HG03025 (cell line): ENCODE results near the gene COL8A2.
A peak's percentile ranks its signal among the peaks of the same experiment; 100 is the strongest.

Experiments
- ATAC-seq: cut with Tn5 transposase; IDR thresholded peaks from one replicate; pipeline ENCODE4 v1.9.1; 2021; ENCODE audit warnings: mild to moderate bottlenecking, moderate library complexity; ENCODE audit not compliant: unreplicated experiment, low FRiP score

Gene COL8A2

DNA sequence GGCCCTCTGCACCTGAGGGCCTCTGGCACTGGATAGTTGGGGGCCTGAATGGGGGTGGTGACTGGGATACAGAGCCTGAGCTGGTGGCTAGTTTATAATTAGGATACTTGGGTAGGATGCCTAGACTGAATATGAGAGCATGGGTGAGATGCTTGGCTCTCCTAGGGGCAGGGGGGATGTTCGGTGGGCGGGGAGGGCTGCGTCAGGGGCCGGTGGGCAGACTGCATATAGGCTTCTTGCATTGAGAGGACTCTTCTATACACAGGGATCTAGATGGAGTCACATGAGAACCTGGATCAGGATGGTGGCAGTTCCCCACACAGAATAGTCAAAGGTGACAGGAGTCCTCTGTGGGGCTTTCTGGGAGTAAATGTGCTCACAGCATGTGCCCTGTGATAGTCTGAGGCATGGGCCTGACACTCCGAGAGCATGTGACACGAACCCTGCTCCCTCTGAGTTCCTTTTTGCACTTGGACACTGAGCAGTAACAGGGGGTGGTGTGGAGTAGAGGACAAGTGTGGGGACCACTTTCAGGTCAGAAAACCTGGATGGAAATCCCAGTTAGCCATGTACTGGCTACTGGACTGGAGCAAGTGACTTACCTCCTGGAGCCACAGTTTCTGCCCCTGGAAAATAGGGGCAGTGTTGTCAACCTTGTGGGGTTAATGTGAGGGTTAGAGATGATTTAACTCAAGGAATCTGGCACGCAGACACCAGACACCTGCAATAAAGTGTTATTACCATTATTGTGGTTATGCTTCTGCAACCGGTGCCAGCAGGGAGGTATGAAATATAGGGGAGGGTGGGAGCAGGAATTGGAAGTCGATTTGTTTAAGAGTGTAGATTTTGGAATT is 33.2 kb upstream of the COL8A2 start:
- no peak for ATAC-seq

DNA sequence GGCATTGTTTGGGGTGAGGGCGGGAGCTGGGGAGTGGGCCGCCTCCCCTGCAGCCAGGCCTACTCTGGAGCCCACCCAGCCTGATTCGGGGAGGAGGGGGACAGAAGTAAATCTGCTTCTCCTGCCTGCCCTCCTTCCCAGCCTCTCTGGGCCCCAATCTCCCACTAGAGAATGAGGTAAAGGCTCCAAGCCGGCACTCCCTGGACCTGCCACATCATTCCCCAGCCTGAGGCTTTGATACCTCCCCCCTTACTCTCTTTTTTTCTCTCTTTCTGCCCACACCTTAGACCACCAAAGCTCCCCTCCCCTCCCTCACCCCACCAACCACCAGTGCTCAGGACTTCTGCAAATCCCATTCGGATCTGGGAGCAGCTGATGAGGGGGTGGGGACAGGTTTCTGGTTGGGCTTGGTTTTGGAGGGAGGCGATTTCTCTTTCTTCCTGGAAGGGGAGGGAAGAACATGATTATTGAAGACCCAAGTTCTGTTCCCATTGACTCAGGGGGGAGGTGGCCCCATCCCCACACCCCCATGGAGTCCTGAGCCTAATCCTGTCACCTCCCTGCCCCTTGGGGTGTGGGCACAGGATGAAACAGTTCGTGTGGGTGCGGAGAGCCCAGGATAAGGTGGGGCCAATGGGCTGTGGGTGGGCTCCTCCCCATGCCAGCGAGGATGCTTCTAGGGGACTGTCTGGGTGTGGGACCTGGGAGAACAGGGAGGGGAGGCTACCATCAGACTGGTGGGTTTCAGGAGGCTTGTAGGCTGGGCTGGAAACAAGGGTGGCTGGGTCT is 32.3 kb upstream of the COL8A2 start:
- no peak for ATAC-seq

DNA sequence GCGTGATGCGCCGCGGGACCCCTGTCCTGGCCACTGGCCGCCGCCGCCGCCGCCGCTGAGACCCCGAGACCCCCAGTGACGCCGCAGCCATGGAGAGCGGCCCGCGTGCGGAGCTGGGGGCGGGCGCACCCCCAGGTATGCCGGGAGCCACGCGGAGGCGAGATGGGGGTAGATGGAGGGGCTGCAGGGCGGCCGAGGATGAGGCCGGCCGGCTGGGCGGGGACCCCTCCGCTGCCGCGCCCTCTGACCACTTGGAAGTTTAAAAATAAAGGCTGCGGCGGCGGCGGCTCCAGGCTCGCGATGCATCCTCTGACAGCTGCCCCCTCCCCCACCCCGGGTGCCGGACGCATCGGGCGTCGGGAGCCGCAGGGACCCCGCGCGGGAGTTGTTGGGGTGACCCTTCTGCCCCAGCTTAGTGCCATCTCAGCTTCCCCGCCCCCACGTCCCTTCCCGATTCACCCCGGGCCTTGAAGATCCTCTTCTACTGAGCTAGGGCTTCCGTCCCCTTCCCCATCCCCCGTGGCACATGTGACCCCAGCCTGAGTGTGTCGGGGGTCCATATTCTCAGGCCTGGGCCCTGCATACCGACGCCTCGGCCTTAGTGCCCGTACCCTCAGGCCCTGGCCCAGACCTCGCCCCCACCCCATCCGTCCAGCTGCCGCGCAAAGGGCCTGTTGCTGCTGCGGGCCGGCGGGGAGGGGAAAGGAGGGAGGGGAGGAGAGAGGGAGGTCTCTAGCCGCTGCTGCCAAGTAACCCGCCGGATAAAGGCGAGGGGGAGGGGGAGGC is 31.5 kb upstream of the COL8A2 start:
- no peak for ATAC-seq

DNA sequence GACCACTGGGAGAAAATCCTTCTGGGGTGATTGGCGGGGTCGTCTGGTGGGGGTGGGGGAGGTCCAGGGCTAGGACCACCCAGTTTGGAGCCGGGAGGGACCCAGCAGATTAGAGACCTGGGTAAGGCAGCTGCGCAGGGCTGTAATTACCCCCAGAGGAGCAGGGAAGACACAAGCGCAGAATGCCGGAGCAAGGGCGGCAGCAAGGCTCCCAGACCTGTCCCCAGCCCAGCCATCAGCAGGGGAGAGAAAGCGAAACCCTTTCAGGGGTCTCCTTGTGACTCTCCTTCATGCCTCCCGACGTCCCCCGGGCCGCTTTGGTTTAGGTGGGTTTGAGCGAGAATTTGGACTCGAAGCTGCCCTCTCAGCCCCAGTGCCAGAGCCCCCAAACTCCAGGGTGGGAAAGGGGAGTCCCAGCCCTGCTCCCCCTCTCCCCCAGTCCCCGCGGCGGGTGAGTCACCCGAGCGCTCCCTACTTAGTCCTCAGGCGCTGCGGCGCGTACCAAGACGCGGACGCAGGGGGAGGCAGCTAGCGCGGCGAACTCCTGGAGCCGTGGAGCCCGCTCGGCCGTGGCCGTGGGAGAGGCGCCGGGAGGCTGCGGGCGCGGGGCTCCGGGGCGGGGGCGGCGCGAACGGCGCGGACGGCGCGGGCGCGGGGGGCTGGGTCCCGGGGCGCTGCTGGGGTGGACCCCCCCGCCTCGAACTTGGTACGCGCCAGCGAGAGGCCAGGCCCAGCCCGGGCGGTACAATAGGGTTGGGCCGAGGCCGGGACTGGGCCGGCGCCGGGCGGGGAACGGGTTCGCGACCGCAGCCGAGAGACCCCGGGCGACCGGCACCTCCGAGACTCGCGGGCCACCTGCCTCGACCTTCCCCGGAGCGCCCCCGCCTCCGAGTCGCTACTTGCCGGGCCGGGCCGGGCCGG is 30.6 kb upstream of the COL8A2 start, which contains the start of gene MAP7D1:
TSS of gene MAP7D1 (plus strand) at position 753 of the 921 bp plus-strand sequence. CDS start 258 bp downstream, outside the sequence.
- no peak for ATAC-seq

DNA sequence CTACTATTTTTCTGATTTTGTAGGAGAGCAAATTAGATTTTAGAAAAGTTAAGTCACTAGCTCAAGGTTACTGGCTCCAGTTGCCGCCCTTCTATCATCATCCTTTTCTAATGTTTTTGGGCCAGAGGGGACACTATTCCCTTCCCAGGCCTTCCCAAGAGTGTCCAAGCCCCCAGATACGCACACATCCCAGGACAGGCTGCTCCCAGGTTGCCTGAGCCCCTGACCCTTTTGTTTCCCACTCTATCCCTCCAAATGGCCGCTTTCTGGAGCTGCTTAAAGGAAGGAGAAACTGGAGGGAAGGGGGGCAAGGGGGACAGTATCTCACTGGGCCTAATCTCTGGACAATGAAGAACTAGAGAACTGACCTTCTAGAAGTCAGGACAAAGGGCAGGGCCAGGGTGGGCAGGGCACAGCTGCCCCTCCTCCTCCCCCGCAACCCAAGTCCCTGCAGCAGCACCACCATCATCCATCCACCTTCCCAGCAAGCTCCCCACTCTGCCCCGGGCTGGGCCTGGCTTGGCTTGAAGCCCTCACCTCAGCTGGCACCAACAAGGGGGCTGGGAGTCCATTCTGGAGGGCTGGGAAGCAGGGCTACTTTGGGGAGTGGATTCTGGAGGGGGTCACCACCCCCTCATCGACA is 29.9 kb upstream of the COL8A2 start:
- no peak for ATAC-seq

DNA sequence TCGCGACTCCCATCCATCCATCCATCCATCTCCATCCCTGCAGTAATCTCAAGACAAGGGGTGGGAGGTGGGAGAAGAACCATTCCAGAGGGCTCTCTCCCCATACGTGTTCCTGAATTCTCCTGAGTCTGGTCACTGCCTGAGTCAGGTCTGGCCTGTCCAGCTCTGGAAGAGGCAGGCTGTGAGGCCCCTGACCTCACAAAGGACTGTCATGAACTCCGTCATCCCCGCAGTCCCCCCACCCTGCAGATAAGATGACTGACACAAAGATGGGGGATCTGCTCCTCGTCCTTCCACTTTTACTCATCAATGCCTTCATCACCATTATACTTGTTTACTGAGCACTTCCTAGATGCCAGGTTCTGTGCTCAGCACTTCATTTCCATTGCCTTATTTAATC is 29.3 kb upstream of the COL8A2 start:
- no peak for ATAC-seq

DNA sequence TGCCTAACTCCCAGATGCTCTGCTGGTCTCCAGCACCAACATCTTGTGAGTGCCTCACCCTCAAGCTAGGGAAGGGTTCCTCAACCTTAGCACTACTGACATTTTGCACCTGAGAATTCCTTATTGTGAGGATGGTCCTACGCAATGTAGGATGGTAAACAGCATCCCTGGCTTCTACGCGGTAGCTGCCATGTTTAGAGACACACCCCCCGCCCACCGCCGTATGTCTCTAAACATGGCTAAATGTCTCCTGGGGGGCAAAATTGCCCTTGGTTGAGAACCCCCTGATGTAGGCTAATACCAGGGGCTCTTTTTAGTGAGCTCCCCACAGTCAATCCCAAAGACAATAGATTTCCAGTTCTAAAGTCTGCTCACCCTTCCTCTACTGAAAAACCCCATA is 28.5 kb upstream of the COL8A2 start:
- no peak for ATAC-seq

DNA sequence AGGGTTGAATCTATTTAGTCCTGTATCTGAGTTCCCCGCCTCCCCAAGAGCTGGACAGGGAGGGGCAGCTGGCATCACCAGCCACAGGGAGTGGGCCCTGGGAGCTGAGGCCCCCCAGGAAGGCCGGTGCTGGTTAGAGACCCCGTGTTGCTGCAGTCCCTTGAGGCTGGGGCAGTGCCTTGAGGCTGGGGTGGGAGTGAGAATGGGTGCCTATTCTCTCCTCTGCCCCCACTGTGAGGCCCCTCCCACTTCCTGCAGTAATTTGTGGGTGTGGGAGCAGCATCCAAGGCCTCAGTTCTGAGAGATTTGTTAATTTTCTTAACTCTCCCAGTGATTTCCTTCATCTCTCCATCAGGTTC is 26.8 kb upstream of the COL8A2 start:
- no peak for ATAC-seq

DNA sequence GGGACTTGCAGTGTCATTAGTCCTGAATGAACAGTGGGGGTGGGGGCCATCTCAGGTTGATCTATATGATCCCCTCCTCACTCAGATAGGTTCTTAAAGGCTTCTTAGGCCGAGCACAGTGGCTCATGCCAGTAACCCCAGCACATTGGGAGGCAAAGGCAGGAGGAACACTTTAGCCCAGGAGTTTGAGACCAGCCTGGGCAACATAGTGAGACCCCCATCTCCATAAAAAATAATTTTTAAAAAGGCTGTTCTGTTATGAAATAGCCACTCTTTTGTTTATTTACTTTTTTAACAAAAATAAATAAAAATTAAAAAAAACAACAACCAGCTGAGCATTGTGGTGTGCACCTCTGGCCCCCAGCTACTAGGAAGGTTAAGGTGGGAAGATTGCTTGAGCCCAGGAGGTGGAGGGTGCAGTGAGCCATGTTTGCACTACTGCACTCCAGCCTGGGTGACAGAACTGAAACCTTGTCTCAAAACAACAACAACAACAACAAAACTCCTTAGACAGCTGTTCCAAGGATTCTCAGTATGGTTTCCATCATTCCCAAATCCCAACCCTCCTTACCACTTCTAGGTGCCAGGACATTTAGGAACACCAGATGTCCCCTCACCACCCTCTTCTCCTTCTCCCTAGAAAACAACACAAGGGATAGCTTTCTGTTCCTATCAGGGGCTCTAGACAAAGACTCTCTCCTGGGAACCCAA is 26.3 kb upstream of the COL8A2 start:
- no peak for ATAC-seq

DNA sequence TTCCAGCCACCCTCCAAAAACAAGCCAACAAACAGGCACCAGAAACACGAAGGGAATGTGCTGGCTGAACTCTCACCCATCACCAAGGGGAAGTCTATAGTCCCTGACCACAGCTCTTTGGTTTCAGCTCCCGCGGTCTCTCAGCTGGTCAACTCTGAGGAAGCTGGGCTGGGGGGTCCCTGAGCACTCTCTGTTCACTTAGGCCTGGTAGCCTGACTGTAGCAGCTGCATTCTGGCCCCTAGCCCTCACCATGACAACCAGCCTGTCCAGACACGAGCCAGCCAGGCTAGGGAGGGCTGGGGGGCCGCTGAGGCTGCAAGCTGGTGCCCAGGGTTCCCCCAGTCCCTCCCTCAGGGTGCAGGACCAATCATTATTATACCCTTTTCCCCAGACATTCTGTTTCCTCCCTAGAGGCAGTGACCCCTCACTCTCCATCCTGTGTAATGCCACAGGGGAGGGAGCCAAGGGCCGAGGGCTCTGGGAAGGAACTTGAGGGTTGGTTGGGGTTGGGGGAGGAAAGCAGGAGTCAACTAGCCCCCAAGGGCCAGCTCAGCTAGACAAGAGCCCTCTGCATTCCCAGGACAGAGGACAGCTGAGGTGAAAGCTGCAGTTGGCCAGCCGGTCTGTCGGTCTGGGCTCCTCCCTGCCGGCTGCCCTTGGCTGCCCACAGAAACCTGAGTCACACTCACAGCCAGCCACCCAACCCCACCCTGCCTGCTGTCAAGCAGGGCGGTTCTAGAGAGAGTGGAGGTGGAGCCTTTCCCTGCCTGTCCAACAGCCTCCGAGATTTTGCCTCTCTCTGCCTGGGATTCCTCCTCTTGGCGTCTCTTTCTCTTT is 25.5 kb upstream of the COL8A2 start:
- peak; percentile 43 for ATAC-seq

DNA sequence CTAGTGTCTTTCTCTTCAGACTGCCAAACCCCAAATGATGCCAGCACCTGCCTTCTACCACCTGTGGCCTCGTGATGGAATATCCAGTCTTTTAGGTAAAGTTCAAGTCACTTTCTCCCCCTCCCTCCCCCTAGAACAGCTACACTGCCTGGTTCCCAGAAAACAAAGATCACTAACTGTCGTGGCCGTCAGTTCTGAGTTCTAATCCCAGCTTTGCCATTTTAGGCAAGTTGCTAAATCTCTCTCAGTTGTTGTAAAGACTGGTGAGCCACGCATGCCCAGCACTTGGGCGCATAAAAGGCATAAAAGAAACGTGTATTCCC is 24.9 kb upstream of the COL8A2 start:
- ATAC-seq = no peak

DNA sequence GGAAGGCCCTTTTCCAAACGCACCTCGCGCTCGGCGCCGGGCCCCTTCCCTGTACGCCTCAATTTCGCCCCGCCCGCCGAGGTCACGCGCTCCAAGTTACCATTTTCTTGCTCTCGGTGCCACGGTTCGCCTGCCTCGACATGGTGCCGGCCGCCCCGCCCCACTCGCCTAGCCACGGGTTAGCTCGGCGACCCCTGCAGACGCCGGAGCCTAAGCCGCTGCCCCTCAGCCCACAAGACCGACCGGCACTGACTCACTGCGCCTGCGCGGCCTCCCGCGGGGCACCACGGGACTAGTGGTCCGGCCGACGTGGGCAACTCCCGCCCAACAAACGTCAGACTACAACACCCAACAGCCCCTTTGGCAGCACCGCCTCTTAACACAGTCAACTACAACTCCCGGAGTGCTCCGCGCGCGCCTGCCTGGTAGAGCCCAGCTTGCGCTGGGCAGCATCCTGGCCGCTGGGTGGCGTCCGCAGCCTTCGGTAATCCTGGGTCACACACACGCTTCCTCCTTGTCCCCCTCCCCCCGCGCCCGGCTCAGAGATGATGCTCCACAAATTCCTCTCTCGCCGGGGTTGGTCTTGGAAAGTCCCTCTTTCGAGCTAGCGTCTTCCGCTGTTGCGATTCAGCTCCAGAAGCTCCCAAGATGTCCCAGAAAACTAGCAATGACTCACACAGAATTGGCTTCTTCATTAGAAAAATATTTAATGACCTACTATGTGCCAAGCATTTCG is 24.4 kb upstream of the COL8A2 start, which contains the start of gene TRAPPC3:
TSS of gene TRAPPC3 (minus strand) at position 250 of the 736 bp plus-strand sequence. CDS start at position 142, 108 bp downstream.
- peak; percentile 82 for ATAC-seq

DNA sequence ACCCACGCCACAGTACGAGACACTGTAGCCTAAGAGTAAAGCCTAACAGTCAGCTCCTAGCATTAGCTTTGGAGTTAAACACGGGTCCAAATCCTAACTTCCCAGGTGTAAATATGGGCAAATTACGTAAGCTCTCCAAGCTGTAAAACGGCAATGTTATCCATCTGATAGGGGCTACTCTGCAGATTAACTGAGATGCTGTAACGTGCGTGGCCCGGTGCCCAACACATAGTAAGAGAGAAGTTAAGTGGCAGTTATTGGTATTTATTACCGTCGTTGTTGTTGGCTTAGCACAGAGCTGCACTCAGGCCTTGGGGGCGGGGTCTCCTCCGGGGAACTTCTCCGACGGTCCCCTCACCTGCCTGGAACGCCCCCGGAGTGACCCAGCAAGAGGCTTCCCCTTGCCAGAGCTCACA is 23.8 kb upstream of the COL8A2 start:
- no peak for ATAC-seq

DNA sequence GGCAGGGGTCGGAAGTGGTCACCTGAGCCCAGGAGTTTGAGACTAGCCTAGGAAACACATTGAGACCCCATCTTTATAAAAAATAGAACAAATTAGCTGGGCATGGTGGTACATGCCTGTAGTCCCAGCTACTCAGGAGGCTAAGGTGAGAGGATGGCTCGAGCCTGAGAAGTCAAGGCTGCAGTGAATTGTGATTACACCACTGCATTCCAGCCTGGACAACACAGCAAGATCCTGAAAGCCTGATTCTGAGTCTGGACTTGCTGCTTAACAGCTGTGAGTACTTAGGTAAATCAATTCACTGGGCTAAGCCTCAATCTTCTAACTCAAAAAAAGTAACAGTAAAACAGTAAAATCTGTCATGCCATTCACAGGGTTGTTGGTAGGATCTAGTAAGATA is 19.4 kb upstream of the COL8A2 start:
- no peak for ATAC-seq

DNA sequence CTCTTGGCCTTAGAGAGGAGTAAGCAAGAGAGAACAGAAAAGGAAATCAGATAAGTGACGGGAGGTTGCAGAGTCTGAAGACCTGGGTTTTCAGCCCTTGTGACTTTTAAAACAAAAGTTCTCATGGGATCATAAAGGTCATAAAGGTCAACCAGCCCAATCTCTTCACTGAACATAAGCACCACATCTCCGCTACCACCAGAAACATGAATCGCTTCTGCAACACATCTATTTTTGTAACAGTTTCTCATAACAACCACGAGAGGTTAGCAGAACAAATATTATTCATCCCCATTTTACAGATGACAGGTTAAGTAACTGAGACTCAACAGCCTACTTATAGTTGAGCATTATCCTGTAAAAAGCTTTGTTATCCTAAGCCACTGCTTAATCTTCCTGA is 18.4 kb upstream of the COL8A2 start:
- no peak for ATAC-seq

DNA sequence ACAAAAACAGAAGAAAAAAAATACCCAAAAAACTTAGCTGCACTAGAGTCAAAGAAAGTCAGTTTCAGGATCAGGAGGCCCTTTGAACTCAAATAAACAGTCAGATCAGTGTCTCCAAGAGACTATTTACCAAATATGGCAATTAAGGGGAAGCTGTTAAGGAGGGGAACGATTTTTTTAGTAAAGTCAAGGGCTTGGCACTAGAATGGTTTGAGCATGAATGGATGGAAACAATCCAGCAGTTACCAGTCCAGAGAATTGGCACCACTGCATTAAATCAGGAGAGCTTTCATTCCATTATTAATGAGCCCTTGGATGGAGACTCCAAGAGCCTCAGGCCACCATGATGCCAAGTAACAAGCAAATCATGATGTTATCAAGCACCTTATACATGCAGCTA is 17.1 kb upstream of the COL8A2 start:
- no peak for ATAC-seq

DNA sequence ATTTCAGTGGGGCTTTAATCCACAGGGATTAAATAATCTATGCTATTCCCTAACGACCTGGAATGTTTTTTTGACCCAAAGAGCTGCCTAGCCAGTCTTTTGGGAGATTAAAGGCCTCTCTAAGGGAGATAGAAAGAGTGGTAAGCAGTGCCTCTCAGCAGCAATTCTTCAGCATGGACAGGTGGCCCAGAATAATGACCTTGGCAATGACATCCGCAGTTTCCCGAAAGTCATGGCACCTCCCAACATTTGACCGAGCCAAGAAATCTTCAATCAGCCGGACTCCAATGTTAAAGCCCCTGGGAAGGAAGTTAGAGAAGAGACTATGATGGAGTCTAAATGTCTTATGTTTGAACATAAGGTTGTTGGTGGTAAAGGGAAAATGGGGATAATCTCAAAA is 14.5 kb upstream of the COL8A2 start:
- ATAC-seq = no peak
